H1 (cell line): ENCODE measurements around the gene ENKUR.

Experiments used
- CBX5 ChIP-seq: fragments of 300-800, 300-1000 bp; sonication (generic); IDR thresholded peaks from 2 replicates; pipeline ENCODE4 v1.7.1; 2016; ENCODE audit warnings: antibody characterized with exemption, low read length, low read depth
- CTCF ChIP-seq, 3 experiments: IDR thresholded peaks; 1 replicate in 2 of 3; 2 replicates in 1 of 3; pipeline versions ENCODE4 v1.5.1 to v1.6.1; 2011; ENCODE audit warnings: low read length in 3 of 3, mild to moderate bottlenecking in 3 of 3, inconsistent platforms in 2 of 3, low read depth in 1 of 3, moderate library complexity in 1 of 3; ENCODE audit not compliant: insufficient read depth in 1 of 3; ENCODE audit errors: control extremely low read depth in 1 of 3
- POLR2A ChIP-seq, 2 experiments: IDR thresholded peaks; 1 replicate in 1 of 2; 2 replicates in 1 of 2; pipeline ENCODE4 v1.6.1; 2011; ENCODE audit warnings: low read depth in 2 of 2, low read length in 2 of 2, mild to moderate bottlenecking in 2 of 2; ENCODE audit errors: control extremely low read depth in 1 of 2

- TF ChIP-seq POLR2A (IDR thresholded peaks at IDR 0.05; ENCODE audit: control extremely low read depth in 1 of 2, low read depth in 2 of 2, low read length in 2 of 2) (no peak), CTCF (IDR thresholded peaks at IDR 0.05; ENCODE audit: control extremely low read depth in 1 of 3, insufficient read depth in 1 of 3, low read depth in 1 of 3, low read length in 3 of 3) (no peak), CBX5 (no peak)
Measured at GRCh38 chr10:24988831-24989640, 26.9 kb downstream of the ENKUR start.
